Smooth muscle cell (in vitro differentiated cells): ENCODE data around the gene MEIS3. TPM values are rescaled to one million over a fixed set of nuclear protein-coding genes. Genes with fewer than 3 reads are reported as not detected.

Experiments used
- DNase-seq: peaks from one replicate; lab custom pipeline; 2025; ENCODE audit not compliant: unreplicated experiment; lab: John Stamatoyannopoulos, UW
- H2AFZ ChIP-seq: fragments of 200-600 bp; sonication (generic); 2 replicates; pipeline ENCODE4 v1.6.0; 2016; ENCODE audit warnings: antibody characterized with exemption, low read depth, mild to moderate bottlenecking
- H3F3A ChIP-seq: fragments of 200-600 bp; sonication (generic); 2 replicates; pipeline ENCODE4 v1.6.0; 2017; ENCODE audit warnings: antibody characterized with exemption, low read depth
- H3K27ac ChIP-seq: fragments of 200-600 bp; sonication (generic); 2 replicates; pipeline ENCODE4 v1.5.1; 2016; ENCODE audit warnings: low read depth, mild to moderate bottlenecking
- H3K27me3 ChIP-seq: fragments of 200-600 bp; sonication (generic); 2 replicates; pipeline ENCODE4 v1.6.1; 2016; ENCODE audit warnings: low read depth, mild to moderate bottlenecking
- H3K36me3 ChIP-seq: fragments of 200-600 bp; sonication (generic); 2 replicates; pipeline ENCODE4 v1.5.1; 2016; ENCODE audit warnings: low read depth
- H3K4me1 ChIP-seq: fragments of 200-600 bp; sonication (generic); 2 replicates; pipeline ENCODE4 v1.5.1; 2016; ENCODE audit warnings: low read depth
- H3K4me2 ChIP-seq: fragments of 200-600 bp; sonication (generic); 2 replicates; pipeline ENCODE4 v1.6.0; 2016; ENCODE audit warnings: mild to moderate bottlenecking
- H3K4me3 ChIP-seq: fragments of 200-600 bp; sonication (generic); 2 replicates; pipeline ENCODE4 v1.5.1; 2016; ENCODE audit warnings: mild to moderate bottlenecking
- H3K79me2 ChIP-seq: fragments of 200-600 bp; sonication (generic); 2 replicates; pipeline ENCODE4 v1.6.0; 2016; ENCODE audit warnings: low read depth, mild to moderate bottlenecking
- H3K9ac ChIP-seq: fragments of 200-600 bp; sonication (generic); 2 replicates; pipeline ENCODE4 v1.6.0; 2016; ENCODE audit warnings: low read depth
- H3K9me3 ChIP-seq: fragments of 200-600 bp; sonication (generic); replicated peaks from 2 replicates; pipeline ENCODE4 v1.5.1; 2016; ENCODE audit warnings: low read depth
- H4K20me1 ChIP-seq: fragments of 200-600 bp; sonication (generic); 2 replicates; pipeline ENCODE4 v1.6.0; 2016; ENCODE audit warnings: low read depth
- WGBS: methylation state at CpG from one replicate; pipeline ENCODE4 v1.1.7; 2016; ENCODE audit warnings: low lambda C conversion rate; 5-methylcytosine and 5-hydroxymethylcytosine counted together
- polyA plus RNA-seq: library from polyadenylated mRNA; unstranded; fragments of >200 nt; fragmentation: Nextera tagmentation; extraction: Ambion mirVana; gene quantifications from 2 replicates; pipeline ENCODE4 v1.2.1, GENCODE V29; 2016
- total RNA-seq: library from RNA; depleted of rRNA; stranded (reverse); fragments of >200 nt; gene quantifications from 2 replicates; pipeline ENCODE4 v1.2.3, GENCODE V29; 2014
- TF ChIP-seq, protein P1 (sequence below): fragments of 200-600 bp; sonication (generic); IDR thresholded peaks from 2 replicates; pipeline ENCODE4 v1.5.1; 2017; ENCODE audit warnings: borderline replicate concordance, mild to moderate bottlenecking, antibody characterized with exemption; ENCODE audit not compliant: insufficient read depth, poor library complexity, severe bottlenecking

MEIS3 gene
- total and polyA plus RNA-seq, 2 experiments from 2014 or later = 59.0 to 141 TPM

- no peak overlapping the region for H2AFZ ChIP-seq
- TF ChIP-seq, protein P1, sequence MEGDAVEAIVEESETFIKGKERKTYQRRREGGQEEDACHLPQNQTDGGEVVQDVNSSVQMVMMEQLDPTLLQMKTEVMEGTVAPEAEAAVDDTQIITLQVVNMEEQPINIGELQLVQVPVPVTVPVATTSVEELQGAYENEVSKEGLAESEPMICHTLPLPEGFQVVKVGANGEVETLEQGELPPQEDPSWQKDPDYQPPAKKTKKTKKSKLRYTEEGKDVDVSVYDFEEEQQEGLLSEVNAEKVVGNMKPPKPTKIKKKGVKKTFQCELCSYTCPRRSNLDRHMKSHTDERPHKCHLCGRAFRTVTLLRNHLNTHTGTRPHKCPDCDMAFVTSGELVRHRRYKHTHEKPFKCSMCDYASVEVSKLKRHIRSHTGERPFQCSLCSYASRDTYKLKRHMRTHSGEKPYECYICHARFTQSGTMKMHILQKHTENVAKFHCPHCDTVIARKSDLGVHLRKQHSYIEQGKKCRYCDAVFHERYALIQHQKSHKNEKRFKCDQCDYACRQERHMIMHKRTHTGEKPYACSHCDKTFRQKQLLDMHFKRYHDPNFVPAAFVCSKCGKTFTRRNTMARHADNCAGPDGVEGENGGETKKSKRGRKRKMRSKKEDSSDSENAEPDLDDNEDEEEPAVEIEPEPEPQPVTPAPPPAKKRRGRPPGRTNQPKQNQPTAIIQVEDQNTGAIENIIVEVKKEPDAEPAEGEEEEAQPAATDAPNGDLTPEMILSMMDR = no peak
- H3F3A ChIP-seq = peaks cover 5% of the 10 kb centered on the region
- WGBS = 89% methylated on average over 7 of the region's 7 CpGs
- no peaks in the 10 kb centered on the region for H3K79me2 ChIP-seq
- no peak overlapping the region for H3K27ac ChIP-seq
- no peak overlapping the region for H3K4me2 ChIP-seq
- H3K9me3 ChIP-seq = no peaks in the 10 kb centered on the region
- no peaks in the 10 kb centered on the region for H4K20me1 ChIP-seq
- no peak overlapping the region for H3K4me3 ChIP-seq
- H3K4me1 ChIP-seq = peaks cover 9% of the 10 kb centered on the region
- H3K27me3 ChIP-seq = no peaks in the 10 kb centered on the region
- no peaks in the 10 kb centered on the region for H3K36me3 ChIP-seq
- DNase-seq = no peak
- no peak overlapping the region for H3K9ac ChIP-seq
These were observed 14.8 kb upstream of the MEIS3 start for GRCh38 chr19:47434088-47434487.

DNA sequence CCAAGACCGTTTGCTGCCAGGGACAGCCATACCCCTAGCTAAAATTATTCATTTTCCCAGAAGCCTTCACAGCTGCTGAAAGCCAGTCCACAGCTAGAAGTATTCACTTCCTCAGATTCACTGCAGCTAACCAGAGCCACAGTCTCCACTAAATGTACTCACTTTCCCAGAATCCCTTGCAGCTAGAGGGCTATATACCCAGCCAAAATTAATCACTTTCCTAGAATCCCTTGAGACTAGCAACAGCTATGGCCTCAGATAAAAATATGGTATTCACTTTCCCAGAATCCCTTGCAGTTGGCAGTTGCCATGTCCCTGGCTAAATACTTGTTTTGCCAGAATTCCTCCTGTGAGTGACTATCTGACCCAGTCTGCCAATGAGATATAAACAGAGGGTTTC is 13.8 kb upstream of the MEIS3 start:
- Histone ChIP-seq H3K9me3 (no peaks in the 10 kb centered on the region), H3K4me3 (no peak overlapping the region), H2AFZ (no peak overlapping the region), H3K79me2 (no peaks in the 10 kb centered on the region), H3K36me3 (no peaks in the 10 kb centered on the region), H3K4me2 (no peak overlapping the region), H4K20me1 (no peaks in the 10 kb centered on the region), H3K27me3 (no peaks in the 10 kb centered on the region), H3F3A (peaks cover 10% of the 10 kb centered on the region), H3K27ac (no peak overlapping the region), H3K4me1 (peaks cover 16% of the 10 kb centered on the region), H3K9ac (no peak overlapping the region)
- TF ChIP-seq, protein P1 = no peak
- 89% methylated on average over 1 of the region's 1 CpG for WGBS
- DNase-seq = no peak

DNA sequence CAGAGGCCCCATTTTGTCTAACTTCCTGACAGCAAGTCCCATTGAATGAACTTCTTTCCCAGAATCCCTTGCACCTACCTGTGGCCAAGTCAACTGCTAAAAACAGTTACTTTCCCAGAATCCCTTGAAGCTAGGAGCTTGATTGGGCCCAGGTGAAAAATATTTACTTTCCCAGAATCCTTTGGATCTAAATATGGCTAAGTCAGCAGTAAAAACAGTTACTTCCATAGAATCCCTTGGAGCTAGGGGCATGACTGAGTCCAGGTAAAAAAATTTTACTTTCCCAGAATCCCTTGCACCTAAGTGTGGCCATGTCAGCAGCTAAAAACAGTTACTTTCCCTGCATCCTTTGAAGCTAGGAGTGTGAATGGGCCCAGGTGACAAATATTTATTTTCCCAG is 13.2 kb upstream of the MEIS3 start:
- H3K4me1 ChIP-seq = peaks cover 18% of the 10 kb centered on the region
- peaks cover 14% of the 10 kb centered on the region for H3F3A ChIP-seq
- H2AFZ ChIP-seq = no peak overlapping the region
- H3K79me2 ChIP-seq = no peaks in the 10 kb centered on the region
- H3K9me3 ChIP-seq = no peaks in the 10 kb centered on the region
- H3K36me3 ChIP-seq = no peaks in the 10 kb centered on the region
- no peak overlapping the region for H3K4me3 ChIP-seq
- H4K20me1 ChIP-seq = no peaks in the 10 kb centered on the region
- no peak overlapping the region for H3K4me2 ChIP-seq
- no peak for DNase-seq
- TF ChIP-seq, protein P1 = no peak
- no peak overlapping the region for H3K27ac ChIP-seq
- H3K9ac ChIP-seq = no peak overlapping the region
- H3K27me3 ChIP-seq = no peaks in the 10 kb centered on the region

GRCh38 chr19:47432091-47432490 is 12.8 kb upstream of the MEIS3 start:
- WGBS = 93% methylated on average over 18 of the region's 18 CpGs
- DNase-seq = no peak
- H3K4me3 ChIP-seq = no peak overlapping the region

More at GRCh38 chr19:47432091-47432490, 12.8 kb upstream of the MEIS3 start:
- H3K79me2 ChIP-seq = no peaks in the 10 kb centered on the region
- TF ChIP-seq, protein P1 = no peak
- H3K4me1 ChIP-seq = peaks cover 20% of the 10 kb centered on the region
- no peak overlapping the region for H3K27ac ChIP-seq
- H2AFZ ChIP-seq = no peak overlapping the region
- no peak overlapping the region for H3K4me2 ChIP-seq
- H3F3A ChIP-seq = peaks cover 18% of the 10 kb centered on the region
- H3K36me3 ChIP-seq = no peaks in the 10 kb centered on the region
- no peaks in the 10 kb centered on the region for H3K9me3 ChIP-seq
- H3K9ac ChIP-seq = no peak overlapping the region
- H3K27me3 ChIP-seq = no peaks in the 10 kb centered on the region
- no peaks in the 10 kb centered on the region for H4K20me1 ChIP-seq
